ENCODE measurements around the gene ELK1.

ELK1 gene

GRCh38 chrX:47646636-47647035 lies 3.7 kb downstream of the ELK1 start:
- TF ChIP-seq, protein P1, sequence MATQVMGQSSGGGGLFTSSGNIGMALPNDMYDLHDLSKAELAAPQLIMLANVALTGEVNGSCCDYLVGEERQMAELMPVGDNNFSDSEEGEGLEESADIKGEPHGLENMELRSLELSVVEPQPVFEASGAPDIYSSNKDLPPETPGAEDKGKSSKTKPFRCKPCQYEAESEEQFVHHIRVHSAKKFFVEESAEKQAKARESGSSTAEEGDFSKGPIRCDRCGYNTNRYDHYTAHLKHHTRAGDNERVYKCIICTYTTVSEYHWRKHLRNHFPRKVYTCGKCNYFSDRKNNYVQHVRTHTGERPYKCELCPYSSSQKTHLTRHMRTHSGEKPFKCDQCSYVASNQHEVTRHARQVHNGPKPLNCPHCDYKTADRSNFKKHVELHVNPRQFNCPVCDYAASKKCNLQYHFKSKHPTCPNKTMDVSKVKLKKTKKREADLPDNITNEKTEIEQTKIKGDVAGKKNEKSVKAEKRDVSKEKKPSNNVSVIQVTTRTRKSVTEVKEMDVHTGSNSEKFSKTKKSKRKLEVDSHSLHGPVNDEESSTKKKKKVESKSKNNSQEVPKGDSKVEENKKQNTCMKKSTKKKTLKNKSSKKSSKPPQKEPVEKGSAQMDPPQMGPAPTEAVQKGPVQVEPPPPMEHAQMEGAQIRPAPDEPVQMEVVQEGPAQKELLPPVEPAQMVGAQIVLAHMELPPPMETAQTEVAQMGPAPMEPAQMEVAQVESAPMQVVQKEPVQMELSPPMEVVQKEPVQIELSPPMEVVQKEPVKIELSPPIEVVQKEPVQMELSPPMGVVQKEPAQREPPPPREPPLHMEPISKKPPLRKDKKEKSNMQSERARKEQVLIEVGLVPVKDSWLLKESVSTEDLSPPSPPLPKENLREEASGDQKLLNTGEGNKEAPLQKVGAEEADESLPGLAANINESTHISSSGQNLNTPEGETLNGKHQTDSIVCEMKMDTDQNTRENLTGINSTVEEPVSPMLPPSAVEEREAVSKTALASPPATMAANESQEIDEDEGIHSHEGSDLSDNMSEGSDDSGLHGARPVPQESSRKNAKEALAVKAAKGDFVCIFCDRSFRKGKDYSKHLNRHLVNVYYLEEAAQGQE (IDR thresholded peaks at IDR 0.05; ENCODE audit: insufficient replicate concordance, low read depth): no peak
- TF ChIP-seq, protein P2, sequence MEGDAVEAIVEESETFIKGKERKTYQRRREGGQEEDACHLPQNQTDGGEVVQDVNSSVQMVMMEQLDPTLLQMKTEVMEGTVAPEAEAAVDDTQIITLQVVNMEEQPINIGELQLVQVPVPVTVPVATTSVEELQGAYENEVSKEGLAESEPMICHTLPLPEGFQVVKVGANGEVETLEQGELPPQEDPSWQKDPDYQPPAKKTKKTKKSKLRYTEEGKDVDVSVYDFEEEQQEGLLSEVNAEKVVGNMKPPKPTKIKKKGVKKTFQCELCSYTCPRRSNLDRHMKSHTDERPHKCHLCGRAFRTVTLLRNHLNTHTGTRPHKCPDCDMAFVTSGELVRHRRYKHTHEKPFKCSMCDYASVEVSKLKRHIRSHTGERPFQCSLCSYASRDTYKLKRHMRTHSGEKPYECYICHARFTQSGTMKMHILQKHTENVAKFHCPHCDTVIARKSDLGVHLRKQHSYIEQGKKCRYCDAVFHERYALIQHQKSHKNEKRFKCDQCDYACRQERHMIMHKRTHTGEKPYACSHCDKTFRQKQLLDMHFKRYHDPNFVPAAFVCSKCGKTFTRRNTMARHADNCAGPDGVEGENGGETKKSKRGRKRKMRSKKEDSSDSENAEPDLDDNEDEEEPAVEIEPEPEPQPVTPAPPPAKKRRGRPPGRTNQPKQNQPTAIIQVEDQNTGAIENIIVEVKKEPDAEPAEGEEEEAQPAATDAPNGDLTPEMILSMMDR (IDR thresholded peaks at IDR 0.05; ENCODE audit: insufficient read depth, low read length): no peak
- TF ChIP-seq SPI1 (IDR thresholded peaks at IDR 0.05; ENCODE audit: borderline replicate concordance, low read depth) (no peak), POLR2AphosphoS5 (IDR thresholded peaks at IDR 0.05; ENCODE audit: low read depth) (no peak), GABPA (IDR thresholded peaks at IDR 0.05; ENCODE audit: low read depth) (no peak)
- no peak overlapping the region for H3K4me3 ChIP-seq (replicated peaks; ENCODE audit: insufficient read depth, low read length)
- no peak overlapping the region for H3K27ac ChIP-seq (replicated peaks)
- DNase-seq (ENCODE audit: low read depth in 1 of 2, low spot score in 1 of 2): no peak
- H3K27me3 ChIP-seq (ENCODE audit: insufficient read depth, poor library complexity, severe bottlenecking): no peaks in the 10 kb centered on the region

GRCh38 chrX:47645530-47645929 lies 4.8 kb downstream of the ELK1 start:
- no peak for DNase-seq (ENCODE audit: low read depth in 1 of 2, low spot score in 1 of 2)
- Histone ChIP-seq H3K27me3 (ENCODE audit: insufficient read depth, poor library complexity, severe bottlenecking) (no peaks in the 10 kb centered on the region), H3K4me3 (replicated peaks; ENCODE audit: insufficient read depth, low read length) (no peak overlapping the region), H3K27ac (replicated peaks) (no peak overlapping the region)
- TF ChIP-seq SPI1 (IDR thresholded peaks at IDR 0.05; ENCODE audit: borderline replicate concordance, low read depth) (no peak), GABPA (IDR thresholded peaks at IDR 0.05; ENCODE audit: low read depth) (no peak), POLR2AphosphoS5 (IDR thresholded peaks at IDR 0.05; ENCODE audit: low read depth) (no peak)
- TF ChIP-seq, protein P2 (IDR thresholded peaks at IDR 0.05; ENCODE audit: insufficient read depth, low read length): no peak
- TF ChIP-seq, protein P1 (IDR thresholded peaks at IDR 0.05; ENCODE audit: insufficient replicate concordance, low read depth): no peak

- Histone ChIP-seq H3K4me3 (replicated peaks; ENCODE audit: insufficient read depth, low read length) (no peak overlapping the region), H3K27ac (replicated peaks) (no peak overlapping the region), H3K27me3 (ENCODE audit: insufficient read depth, poor library complexity, severe bottlenecking) (no peaks in the 10 kb centered on the region)
- no peak for TF ChIP-seq GABPA (IDR thresholded peaks at IDR 0.05; ENCODE audit: low read depth)
- TF ChIP-seq, protein P2 (IDR thresholded peaks at IDR 0.05; ENCODE audit: insufficient read depth, low read length): peak; percentile 55
- DNase-seq (ENCODE audit: low read depth in 1 of 2, low spot score in 1 of 2): peak in 1 of 2 experiments; percentile 39
These were observed 5.7 kb downstream of the ELK1 start for GRCh38 chrX:47644557-47645091.

- no peaks in the 10 kb centered on the region for H3K27me3 ChIP-seq (ENCODE audit: insufficient read depth, poor library complexity, severe bottlenecking)
- peak in 1 of 2 experiments; percentile 24 for DNase-seq (ENCODE audit: low read depth in 1 of 2, low spot score in 1 of 2)
- TF ChIP-seq GABPA (IDR thresholded peaks at IDR 0.05; ENCODE audit: low read depth) (no peak), POLR2AphosphoS5 (IDR thresholded peaks at IDR 0.05; ENCODE audit: low read depth) (no peak), SPI1 (IDR thresholded peaks at IDR 0.05; ENCODE audit: borderline replicate concordance, low read depth) (no peak)
- TF ChIP-seq, protein P2 (IDR thresholded peaks at IDR 0.05; ENCODE audit: insufficient read depth, low read length): peak; percentile 17
- TF ChIP-seq, protein P1 (IDR thresholded peaks at IDR 0.05; ENCODE audit: insufficient replicate concordance, low read depth): no peak
- no peak overlapping the region for H3K27ac ChIP-seq (replicated peaks)
- no peak overlapping the region for H3K4me3 ChIP-seq (replicated peaks; ENCODE audit: insufficient read depth, low read length)
These were observed 6.4 kb downstream of the ELK1 start for GRCh38 chrX:47643926-47644325.

All from HL-60 (cell line).